Duodenal mucosa (tissue), 2 donors: Measurements from ENCODE around the gene DNAJB11.
A peak's percentile ranks its signal among the peaks of the same experiment; 100 is the strongest.
"Not testable (repeated sequence)": the region's sequence is repeated elsewhere in the genome, so short reads cannot be mapped to it uniquely, and the experiment has no call there.

Experiments used
- H3K27ac ChIP-seq: one replicate; pipeline ENCODE4 v1.7.0; 2013; ENCODE audit warnings: low read depth, low read length
- H3K27me3 ChIP-seq, 2 donors: one replicate each; pipeline ENCODE4 v1.7.0; 2013; ENCODE audit warnings: low read length in 2 of 2, control low read depth in 1 of 2; ENCODE audit not compliant: insufficient read depth in 2 of 2, control insufficient read depth in 1 of 2
- H3K36me3 ChIP-seq, 2 donors: one replicate each; pipeline ENCODE4 v1.7.0; 2013; ENCODE audit warnings: low read length in 2 of 2, control low read depth in 1 of 2; ENCODE audit not compliant: insufficient read depth in 2 of 2, control insufficient read depth in 1 of 2
- H3K4me1 ChIP-seq, 2 donors: one replicate each; pipeline ENCODE4 v1.7.0; 2013; ENCODE audit warnings: low read length in 2 of 2, control low read depth in 1 of 2; ENCODE audit not compliant: insufficient read depth in 2 of 2, control insufficient read depth in 1 of 2
- H3K4me3 ChIP-seq, 2 donors: one replicate each; pipeline ENCODE4 v1.7.0; 2013; ENCODE audit warnings: low read length in 2 of 2, low read depth in 1 of 2
- H3K9ac ChIP-seq, 2 donors: one replicate each; pipeline ENCODE4 v1.7.0; 2013; ENCODE audit warnings: low read length in 2 of 2, low read depth in 1 of 2
- H3K9me3 ChIP-seq, 2 donors: one replicate each; pipeline ENCODE4 v1.7.0; 2013; ENCODE audit warnings: low read length in 2 of 2, control low read depth in 1 of 2; ENCODE audit not compliant: control insufficient read depth in 1 of 2

DNAJB11 gene

GRCh38 chr3:186552408-186553031 lies 18.0 kb upstream of the DNAJB11 start:
- no peaks in the 10 kb centered on the region for H3K27me3 ChIP-seq

DNA sequence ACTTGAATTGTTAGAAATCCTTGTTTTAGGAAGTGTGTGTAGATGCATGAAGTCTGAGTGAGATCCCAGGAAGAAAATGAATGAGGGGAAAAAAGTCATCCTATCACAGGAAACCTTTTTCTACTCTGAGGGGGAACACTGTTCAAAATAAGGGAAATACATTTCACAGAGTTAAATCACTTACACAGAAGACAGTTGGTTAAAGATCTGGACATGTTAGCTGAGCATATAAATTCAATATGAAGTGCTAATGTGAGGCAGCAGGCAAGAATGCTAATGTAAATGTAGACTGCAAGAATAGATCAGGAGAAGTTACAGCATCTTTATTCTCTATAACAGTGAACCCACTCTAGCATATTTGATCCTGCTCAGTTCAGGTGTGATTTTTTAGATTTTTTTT lies 5.9 kb upstream of the DNAJB11 start:
- Histone ChIP-seq H3K4me1 (peaks cover 19 to 23% of the 10 kb centered on the region in 2 donors), H3K9me3 (no peaks in the 10 kb centered on the region), H3K36me3 (peaks cover 0 to 3% of the 10 kb centered on the region in 2 donors), H3K27ac (no peak overlapping the region), H3K4me3 (no peak overlapping the region), H3K9ac (no peak overlapping the region), H3K27me3 (no peaks in the 10 kb centered on the region)

More at GRCh38 chr3:186552408-186553031, 18.0 kb upstream of the DNAJB11 start:
- Histone ChIP-seq H3K4me1 (peaks cover 0 to 4% of the 10 kb centered on the region in 2 donors), H3K9ac (no peak overlapping the region), H3K9me3 (no peaks in the 10 kb centered on the region), H3K36me3 (peaks cover 20 to 54% of the 10 kb centered on the region in 2 donors), H3K4me3 (no peak overlapping the region), H3K27ac (no peak overlapping the region)

DNA sequence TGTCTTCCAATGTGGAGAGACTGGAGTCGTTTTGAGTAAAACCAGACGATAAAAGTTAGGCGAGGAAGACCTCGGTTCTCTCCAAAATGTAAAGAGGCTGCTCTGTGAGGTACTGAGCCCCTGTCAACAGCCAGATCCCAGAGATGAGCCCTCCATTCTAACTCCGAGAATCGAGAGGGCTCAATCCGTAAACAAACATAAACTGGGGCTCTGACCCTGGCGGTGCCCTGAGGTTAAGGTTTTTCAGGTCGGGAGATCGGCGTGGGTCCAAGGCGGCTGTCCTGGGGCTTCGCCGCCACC lies 3.8 kb upstream of the DNAJB11 start:
- Histone ChIP-seq H3K9ac (peak overlapping the region; percentile 91 to 99), H3K4me1 (peaks cover 26 to 34% of the 10 kb centered on the region in 2 donors), H3K27me3 (no peaks in the 10 kb centered on the region)

DNA sequence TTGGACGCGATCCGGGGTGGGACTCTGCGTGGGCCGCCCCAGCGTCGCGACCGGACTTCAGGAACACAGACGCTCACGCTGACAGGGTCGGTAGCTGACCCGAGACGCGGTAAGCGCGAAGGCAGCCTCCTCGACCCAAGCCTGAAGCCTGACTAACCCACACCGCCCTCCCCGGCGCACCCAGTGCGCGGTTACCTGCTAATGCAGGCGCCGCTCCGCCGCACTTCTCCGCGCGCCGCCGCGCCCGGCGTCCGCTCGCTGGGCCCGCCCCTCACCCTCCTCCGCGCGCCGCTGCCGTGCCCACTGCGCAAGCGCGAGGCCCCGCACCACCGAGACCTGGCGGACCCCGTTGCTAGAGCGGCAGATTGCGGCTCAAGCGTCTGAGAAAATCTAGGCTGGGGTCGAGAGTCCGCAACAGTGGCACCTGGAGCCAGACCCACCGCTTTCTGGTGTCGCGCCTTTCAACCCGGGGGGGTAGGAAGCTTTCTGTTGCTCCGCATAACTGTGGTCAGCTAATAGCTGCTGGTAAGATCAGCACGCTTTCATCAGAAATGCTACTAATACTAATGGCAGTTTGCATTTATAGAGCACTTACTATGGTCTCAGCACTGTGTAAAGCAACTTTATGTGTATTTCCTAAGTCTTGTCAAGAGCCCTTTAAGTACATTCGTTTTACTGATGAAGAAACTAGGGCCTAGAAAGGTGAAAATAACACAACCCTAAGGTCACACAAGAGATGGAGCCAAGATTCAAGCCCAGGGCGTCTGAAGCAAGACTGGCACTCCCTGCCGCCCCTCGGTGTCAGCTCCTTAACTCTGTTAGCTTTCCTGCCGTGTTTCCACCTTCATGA lies 3.2 kb upstream of the DNAJB11 start, which contains the start of gene TBCCD1:
Gene TBCCD1 (minus strand): TSS at position 268 of the 850 bp plus-strand sequence. CDS start 3,010 bp downstream, outside the sequence.
- peak within 1 kb of the TSS; percentile 93 for H3K27ac ChIP-seq
- H3K27me3 ChIP-seq: no peaks in the 10 kb centered on the region
- peak within 1 kb of the TSS; percentile 95 to 99 for H3K9ac ChIP-seq
- no peaks in the 10 kb centered on the region for H3K9me3 ChIP-seq
- H3K4me1 ChIP-seq: peaks cover 29 to 37% of the 10 kb centered on the region in 2 donors
- peak within 1 kb of the TSS; percentile 96 to 99 for H3K4me3 ChIP-seq
- peaks cover 0 to 3% of the 10 kb centered on the region in 2 donors for H3K36me3 ChIP-seq

More for the DNA sequence above, 3.8 kb upstream of the DNAJB11 start:
- Histone ChIP-seq H3K9me3 (no peaks in the 10 kb centered on the region), H3K36me3 (peaks cover 0 to 3% of the 10 kb centered on the region in 2 donors), H3K27ac (peak overlapping the region; percentile 93), H3K4me3 (peak overlapping the region; percentile 96 to 99)

DNA sequence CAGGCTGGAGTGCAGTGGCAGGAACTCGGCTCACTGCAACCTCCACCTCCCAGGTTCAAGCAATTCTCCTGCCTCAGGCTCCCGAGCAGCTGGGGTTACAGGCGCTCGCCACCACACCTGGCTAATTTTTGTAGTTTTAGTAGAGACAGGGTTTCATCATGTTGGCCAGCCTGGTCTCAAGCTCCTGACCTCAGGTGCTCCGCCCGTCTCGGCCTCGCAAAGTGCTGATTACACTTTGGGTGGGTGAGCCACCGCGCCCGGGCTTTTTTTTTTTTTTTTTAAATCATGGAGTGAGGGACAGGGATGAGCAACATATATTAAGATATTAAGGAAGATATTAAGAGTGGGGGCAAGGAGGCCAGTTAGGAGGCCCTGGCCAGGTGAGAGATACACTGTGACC lies 1.2 kb upstream of the DNAJB11 start:
- H3K27me3 ChIP-seq, H3K9me3 ChIP-seq, H3K27ac ChIP-seq, H3K36me3 ChIP-seq: not testable (repeated sequence)
- Histone ChIP-seq H3K4me1 (peaks cover 29 to 37% of the 10 kb centered on the region in 2 donors), H3K4me3 (peak overlapping the region; percentile 80 to 94), H3K9ac (peak overlapping the region; percentile 76 to 88)

GRCh38 chr3:186569779-186570095 lies 783 bp upstream of the DNAJB11 start:
- Histone ChIP-seq H3K9me3 (no peaks in the 10 kb centered on the region), H3K27me3 (no peaks in the 10 kb centered on the region), H3K36me3 (peaks cover 3 to 12% of the 10 kb centered on the region in 2 donors), H3K9ac (peak overlapping the region; percentile 76 to 88), H3K27ac (no peak overlapping the region), H3K4me3 (peak overlapping the region; percentile 80 to 94), H3K4me1 (peaks cover 29 to 37% of the 10 kb centered on the region in 2 donors)

GRCh38 chr3:186570941-186571643 lies 572 bp downstream of the DNAJB11 start:
- no peaks in the 10 kb centered on the region for H3K27me3 ChIP-seq
- peaks cover 27 to 35% of the 10 kb centered on the region in 2 donors for H3K4me1 ChIP-seq
- H3K4me3 ChIP-seq: peak overlapping the region; percentile 95 to 100
- H3K9ac ChIP-seq: peak overlapping the region; percentile 78 to 93
- peaks cover 8 to 24% of the 10 kb centered on the region in 2 donors for H3K36me3 ChIP-seq
- no peaks in the 10 kb centered on the region for H3K9me3 ChIP-seq
- H3K27ac ChIP-seq: peak overlapping the region; percentile 84

GRCh38 chr3:186571644-186572013 lies 1.1 kb downstream of the DNAJB11 start:
- Histone ChIP-seq H3K9ac (peak overlapping the region; percentile 78 to 93), H3K36me3 (peaks cover 13 to 29% of the 10 kb centered on the region in 2 donors), H3K9me3 (no peaks in the 10 kb centered on the region), H3K27me3 (no peaks in the 10 kb centered on the region), H3K4me1 (peaks cover 22 to 30% of the 10 kb centered on the region in 2 donors), H3K27ac (no peak overlapping the region), H3K4me3 (peak overlapping the region; percentile 95 to 100)

DNA sequence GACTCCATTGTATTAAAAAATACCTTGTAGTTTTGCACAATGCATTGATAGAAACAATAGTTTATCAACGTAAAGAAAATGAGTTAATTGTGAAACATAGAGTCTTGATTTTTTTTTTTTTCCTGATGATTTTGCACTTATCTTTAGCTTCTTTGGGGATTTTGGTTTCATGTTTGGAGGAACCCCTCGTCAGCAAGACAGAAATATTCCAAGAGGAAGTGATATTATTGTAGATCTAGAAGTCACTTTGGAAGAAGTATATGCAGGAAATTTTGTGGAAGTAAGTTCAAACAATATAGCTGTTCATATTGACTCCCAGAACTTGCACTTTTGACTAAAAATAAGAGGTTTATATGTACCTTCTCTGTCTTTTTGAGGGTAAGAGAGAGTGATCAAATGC lies 7.0 kb downstream of the DNAJB11 start:
- no peak overlapping the region for H3K9ac ChIP-seq
- H3K36me3 ChIP-seq: peaks cover 38 to 80% of the 10 kb centered on the region in 2 donors
- H3K9me3 ChIP-seq: no peaks in the 10 kb centered on the region
- no peaks in the 10 kb centered on the region for H3K4me1 ChIP-seq
- H3K27ac ChIP-seq: no peak overlapping the region
- H3K27me3 ChIP-seq: no peaks in the 10 kb centered on the region
- H3K4me3 ChIP-seq: no peak overlapping the region

DNA sequence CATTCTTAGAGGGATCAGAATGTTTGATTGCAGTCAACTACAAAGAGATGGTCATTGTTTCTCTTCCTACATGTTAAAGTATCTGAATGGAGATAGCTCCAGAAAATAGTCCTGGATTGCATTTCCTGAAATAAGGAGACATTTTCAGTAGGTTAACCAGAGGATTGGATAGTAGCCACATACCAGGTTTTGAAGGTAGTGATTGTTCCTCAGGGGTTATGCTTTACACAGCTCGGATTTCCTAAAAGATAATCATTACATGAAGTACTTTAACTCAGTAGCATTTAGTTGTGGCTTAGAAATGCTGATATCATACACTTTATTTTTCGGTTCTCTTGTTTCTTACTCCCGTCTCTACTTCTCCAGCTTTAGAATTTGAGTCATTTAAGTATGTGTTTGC lies 10.3 kb downstream of the DNAJB11 start:
- Histone ChIP-seq H3K27me3 (no peaks in the 10 kb centered on the region), H3K9ac (no peak overlapping the region), H3K27ac (no peak overlapping the region), H3K9me3 (no peaks in the 10 kb centered on the region), H3K4me1 (no peaks in the 10 kb centered on the region), H3K36me3 (peaks cover 52 to 92% of the 10 kb centered on the region in 2 donors), H3K4me3 (no peak overlapping the region)
